ENCODE results near the gene TAS1R1.

The TAS1R1 gene

GRCh38 chr1:6574025-6574620 is 19.0 kb downstream of the TAS1R1 start:
- DNase-seq, result no peak

- no peak for DNase-seq
These were observed 19.7 kb downstream of the TAS1R1 start for GRCh38 chr1:6574818-6575217.

- peak; percentile 21 for DNase-seq
These were observed 22.9 kb downstream of the TAS1R1 start for GRCh38 chr1:6577831-6578525.

DNA sequence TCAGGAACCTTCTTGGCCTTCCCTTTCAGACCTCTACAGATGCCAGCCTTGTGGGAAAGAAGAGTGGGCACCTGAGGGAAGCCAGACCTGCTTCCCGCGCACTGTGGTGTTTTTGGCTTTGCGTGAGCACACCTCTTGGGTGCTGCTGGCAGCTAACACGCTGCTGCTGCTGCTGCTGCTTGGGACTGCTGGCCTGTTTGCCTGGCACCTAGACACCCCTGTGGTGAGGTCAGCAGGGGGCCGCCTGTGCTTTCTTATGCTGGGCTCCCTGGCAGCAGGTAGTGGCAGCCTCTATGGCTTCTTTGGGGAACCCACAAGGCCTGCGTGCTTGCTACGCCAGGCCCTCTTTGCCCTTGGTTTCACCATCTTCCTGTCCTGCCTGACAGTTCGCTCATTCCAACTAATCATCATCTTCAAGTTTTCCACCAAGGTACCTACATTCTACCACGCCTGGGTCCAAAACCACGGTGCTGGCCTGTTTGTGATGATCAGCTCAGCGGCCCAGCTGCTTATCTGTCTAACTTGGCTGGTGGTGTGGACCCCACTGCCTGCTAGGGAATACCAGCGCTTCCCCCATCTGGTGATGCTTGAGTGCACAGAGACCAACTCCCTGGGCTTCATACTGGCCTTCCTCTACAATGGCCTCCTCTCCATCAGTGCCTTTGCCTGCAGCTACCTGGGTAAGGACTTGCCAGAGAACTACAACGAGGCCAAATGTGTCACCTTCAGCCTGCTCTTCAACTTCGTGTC is 23.7 kb downstream of the TAS1R1 start:
- no peak for DNase-seq

DNA sequence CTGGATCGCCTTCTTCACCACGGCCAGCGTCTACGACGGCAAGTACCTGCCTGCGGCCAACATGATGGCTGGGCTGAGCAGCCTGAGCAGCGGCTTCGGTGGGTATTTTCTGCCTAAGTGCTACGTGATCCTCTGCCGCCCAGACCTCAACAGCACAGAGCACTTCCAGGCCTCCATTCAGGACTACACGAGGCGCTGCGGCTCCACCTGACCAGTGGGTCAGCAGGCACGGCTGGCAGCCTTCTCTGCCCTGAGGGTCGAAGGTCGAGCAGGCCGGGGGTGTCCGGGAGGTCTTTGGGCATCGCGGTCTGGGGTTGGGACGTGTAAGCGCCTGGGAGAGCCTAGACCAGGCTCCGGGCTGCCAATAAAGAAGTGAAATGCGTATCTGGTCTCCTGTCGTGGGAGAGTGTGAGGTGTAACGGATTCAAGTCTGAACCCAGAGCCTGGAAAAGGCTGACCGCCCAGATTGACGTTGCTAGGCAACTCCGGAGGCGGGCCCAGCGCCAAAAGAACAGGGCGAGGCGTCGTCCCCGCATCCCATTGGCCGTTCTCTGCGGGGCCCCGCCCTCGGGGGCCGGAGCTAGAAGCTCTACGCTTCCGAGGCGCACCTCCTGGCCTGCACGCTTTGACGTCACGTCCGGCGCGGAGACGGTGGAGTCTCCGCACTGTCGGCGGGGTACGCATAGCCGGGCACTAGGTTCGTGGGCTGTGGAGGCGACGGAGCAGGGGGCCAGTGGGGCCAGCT is 24.4 kb downstream of the TAS1R1 start, which contains the start of gene ZBTB48:
ZBTB48 (plus strand) TSS at position 621 of the 745 bp plus-strand sequence. CDS start 616 bp downstream, outside the sequence.
- DNase-seq, result peak; percentile 97

DNA sequence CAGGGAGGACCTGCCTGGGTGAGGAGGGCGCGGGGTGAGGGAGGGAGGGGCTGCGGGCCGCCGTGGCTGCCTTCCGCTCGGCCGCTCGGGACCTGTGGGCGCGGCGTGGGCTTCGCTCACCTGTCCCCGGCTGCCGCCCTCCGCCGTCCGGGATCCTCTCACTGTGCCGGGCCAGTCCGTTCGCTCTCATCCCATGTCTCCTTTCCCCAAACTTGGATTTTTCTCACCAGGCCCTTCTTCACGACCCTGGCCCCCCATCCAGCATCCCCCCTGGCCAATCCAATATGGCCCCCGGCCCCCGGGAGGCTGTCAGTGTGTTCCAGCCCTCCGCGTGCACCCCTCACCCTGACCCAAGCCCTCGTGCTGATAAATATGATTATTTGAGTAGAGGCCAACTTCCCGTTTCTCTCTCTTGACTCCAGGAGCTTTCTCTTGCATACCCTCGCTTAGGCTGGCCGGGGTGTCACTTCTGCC is 25.0 kb downstream of the TAS1R1 start:
- DNase-seq, result no peak

GRCh38 chr1:6580593-6581409 is 25.7 kb downstream of the TAS1R1 start:
- DNase-seq, result no peak

DNA sequence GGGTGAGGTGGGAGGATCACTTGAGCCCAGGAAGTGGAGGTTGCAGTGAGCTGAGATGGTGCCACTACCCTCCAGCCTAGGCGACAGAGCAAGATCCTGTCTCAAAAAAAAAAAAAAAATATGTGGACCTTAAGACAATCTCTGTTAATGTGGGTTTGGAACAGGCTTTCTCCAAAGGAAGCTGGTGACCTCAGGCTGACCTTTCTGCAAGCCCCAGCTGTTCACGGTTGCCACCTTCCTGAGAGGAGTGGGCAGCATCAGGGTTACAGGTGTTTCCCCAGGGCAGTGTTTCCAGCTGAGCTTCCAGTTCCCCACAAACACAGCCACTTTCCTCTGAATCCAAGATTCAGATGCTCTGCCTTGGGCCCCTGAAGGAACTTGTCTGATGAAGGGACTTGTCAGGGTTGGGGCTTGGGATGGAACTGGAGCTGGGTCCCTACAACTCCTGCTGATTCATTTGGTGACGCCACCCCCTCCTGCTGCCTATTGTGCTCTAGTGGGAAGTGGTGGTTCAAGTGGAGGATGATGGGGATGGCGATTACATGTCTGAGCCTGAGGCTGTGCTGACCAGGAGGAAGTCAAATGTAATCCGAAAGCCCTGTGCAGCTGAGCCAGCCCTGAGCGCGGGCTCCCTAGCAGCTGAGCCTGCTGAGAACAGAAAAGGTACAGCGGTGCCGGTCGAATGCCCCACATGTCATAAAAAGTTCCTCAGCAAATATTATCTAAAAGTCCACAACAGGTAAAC is 26.6 kb downstream of the TAS1R1 start:
- no peak for DNase-seq

DNA sequence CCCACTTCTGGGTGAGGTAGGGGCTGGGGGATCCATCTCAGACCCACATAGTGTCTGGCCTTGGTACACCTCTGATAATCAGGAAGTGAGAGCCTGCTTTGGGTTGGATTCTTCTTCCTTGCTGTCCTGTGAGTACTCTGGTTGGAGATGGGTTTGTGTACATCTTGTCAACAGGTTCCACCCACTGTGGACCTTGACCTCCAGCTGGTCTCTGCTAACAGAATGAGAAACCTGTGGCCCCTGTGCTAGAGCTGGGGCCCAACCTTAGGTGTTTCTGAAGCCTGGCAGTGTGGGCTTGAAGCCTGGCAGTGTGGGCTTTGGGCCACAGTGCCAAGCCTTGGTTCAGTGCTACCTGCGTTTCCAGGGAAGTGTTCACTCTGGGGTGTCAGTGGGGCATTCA is 27.3 kb downstream of the TAS1R1 start:
- DNase-seq, result no peak

- DNase-seq, result no peak
These were observed 29.3 kb downstream of the TAS1R1 start for GRCh38 chr1:6584126-6585080.

GRCh38 chr1:6585081-6585722 is 30.1 kb downstream of the TAS1R1 start:
- DNase-seq, result no peak

DNA sequence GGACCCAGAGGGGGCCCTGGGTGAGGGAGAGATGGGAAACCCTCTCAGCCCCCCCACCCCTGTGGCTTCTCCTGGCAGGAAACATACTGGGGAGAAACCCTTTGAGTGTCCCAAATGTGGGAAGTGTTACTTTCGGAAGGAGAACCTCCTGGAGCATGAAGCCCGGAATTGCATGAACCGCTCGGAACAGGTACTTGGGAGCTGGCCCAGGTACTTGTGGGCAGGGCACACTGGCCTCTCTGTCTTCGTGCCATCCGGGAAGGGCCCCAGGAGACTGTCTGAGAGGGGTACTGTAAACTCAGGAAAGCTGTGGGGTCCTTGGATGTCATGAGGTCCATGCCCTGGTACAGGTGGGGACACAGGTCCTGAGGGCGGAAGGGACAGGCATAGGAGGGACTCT is 30.7 kb downstream of the TAS1R1 start:
- DNase-seq, result no peak

GRCh38 chr1:6586404-6586816 is 31.3 kb downstream of the TAS1R1 start:
- no peak for DNase-seq

DNA sequence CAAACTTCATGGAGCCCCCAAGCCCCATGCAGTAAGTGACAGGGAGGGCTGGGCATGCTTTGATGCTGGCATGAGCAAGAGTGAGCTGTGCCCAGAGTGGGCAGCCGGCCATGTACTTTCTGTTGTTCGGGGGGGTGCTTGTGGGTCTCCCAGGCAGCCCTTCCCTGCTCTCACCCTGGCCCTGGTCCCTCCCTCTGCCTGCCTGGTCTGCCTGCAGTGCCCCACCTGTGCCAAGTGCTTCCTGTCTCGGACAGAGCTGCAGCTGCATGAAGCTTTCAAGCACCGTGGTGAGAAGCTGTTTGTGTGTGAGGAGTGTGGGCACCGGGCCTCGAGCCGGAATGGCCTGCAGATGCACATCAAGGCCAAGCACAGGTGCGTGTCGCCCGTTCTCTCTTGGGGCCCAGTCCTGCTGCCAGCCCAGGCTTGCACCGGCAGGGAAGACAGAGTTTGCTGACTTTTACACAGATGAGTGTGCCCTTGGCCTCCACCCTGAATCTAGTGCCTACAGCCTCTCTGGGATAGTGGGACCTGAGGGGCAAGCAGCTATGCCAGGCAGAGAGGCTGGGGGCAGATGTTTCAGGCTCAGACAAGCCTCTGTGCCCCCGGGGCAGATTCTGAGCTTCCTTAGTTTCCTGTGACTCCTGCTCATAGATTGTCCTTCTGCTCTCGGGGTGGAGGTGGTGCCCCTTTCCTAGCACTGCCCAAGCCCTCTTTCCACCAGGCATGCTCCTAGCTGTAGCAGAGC is 32.3 kb downstream of the TAS1R1 start:
- no peak for DNase-seq

GRCh38 chr1:6588128-6588892 is 33.2 kb downstream of the TAS1R1 start:
- no peak for DNase-seq

DNA sequence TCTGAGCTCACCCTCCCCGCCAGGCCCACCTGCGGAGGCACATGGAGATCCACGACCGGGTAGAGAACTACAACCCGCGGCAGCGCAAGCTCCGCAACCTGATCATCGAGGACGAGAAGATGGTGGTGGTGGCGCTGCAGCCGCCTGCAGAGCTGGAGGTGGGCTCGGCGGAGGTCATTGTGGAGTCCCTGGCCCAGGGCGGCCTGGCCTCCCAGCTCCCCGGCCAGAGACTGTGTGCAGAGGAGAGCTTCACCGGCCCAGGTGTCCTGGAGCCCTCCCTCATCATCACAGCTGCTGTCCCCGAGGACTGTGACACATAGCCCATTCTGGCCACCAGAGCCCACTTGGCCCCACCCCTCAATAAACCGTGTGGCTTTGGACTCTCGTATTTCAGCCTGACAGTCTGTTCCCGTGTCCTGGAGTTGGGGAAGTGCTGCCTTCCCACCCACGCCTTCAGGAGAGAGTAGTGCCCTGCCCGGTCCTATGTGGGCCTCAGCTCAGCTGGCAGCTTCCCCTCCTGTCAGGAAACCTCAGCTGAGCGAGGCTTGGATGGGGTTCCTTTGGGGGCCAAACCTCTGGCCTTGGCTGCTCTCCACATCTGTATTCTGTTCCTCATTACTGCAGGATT is 33.9 kb downstream of the TAS1R1 start:
- no peak for DNase-seq

DNA sequence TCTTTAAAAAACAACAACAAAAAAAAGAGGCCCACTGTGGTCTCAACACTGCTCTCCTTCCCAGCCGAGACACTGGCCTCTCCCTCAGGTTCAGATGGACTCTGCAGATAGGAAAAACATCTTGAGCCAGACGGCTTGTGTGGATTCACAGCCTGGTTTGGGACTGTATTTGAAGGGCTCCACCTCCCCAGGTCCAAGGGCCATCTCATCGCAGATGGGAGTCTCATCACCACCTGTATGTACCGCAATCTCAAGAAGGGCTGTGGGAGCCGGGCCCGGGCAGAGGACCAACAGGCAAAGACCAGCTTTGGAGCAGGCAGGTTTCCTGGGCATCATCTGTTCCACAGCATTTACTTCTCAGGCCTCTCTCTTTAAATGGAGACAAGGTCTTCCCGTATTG is 34.9 kb downstream of the TAS1R1 start:
- no peak for DNase-seq
